ENCODE data around the gene SRGAP1. TPM values are rescaled to one million over a fixed set of nuclear protein-coding genes. Genes with fewer than 3 reads are reported as not detected.

Gene SRGAP1
- total and polyA plus RNA-seq, 2 of the 13 experiments (the other 11 are each of a cell fraction or from before 2014, with no cell fraction given), result 1.6 to 3.4 TPM

DNA sequence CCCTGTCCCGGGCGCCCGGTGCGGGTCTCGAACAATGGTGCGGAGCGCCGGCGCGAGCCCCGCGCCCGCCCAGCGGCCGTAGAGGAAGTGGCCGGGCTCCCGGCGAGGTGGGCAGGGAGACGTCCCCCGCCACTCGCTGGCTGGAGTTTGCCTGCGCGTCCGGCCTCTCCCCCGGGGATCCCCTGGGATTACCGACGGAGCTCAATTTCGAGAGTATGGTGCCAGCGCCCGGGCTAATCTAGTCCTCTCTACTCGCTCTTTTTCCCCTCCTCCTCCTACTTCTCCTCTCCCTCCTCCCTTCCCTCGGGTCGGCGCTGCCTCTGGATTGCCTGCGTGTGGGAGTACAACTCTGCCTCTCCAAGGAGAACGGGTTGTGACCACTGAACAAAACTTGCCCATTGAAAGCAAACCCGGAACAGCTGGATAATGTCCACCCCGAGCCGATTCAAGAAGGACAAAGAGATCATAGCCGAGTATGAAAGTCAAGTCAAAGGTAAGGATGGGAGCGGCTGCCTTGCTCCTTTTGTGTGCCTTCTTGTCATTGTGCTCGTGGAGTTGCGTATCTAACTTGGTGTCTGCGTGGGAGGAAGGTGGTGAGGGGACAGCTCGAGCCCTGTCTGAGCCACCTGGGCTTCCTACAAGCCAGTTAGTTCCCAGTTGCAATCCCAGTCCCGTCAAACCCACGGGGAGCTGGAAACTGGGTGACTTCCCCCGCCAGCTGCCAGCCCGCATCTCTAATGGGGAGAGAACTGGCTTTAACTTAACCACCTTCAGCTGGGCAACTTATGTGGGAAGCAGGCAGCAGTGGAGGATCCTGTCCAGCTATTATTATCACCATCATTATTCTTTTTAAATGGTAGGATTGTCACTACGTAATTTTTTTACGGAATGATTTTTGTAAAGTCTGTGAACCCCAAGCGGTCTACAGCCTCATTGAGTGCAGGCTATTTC lies at the start of gene SRGAP1 (continued):
- TF ChIP-seq, protein P1, sequence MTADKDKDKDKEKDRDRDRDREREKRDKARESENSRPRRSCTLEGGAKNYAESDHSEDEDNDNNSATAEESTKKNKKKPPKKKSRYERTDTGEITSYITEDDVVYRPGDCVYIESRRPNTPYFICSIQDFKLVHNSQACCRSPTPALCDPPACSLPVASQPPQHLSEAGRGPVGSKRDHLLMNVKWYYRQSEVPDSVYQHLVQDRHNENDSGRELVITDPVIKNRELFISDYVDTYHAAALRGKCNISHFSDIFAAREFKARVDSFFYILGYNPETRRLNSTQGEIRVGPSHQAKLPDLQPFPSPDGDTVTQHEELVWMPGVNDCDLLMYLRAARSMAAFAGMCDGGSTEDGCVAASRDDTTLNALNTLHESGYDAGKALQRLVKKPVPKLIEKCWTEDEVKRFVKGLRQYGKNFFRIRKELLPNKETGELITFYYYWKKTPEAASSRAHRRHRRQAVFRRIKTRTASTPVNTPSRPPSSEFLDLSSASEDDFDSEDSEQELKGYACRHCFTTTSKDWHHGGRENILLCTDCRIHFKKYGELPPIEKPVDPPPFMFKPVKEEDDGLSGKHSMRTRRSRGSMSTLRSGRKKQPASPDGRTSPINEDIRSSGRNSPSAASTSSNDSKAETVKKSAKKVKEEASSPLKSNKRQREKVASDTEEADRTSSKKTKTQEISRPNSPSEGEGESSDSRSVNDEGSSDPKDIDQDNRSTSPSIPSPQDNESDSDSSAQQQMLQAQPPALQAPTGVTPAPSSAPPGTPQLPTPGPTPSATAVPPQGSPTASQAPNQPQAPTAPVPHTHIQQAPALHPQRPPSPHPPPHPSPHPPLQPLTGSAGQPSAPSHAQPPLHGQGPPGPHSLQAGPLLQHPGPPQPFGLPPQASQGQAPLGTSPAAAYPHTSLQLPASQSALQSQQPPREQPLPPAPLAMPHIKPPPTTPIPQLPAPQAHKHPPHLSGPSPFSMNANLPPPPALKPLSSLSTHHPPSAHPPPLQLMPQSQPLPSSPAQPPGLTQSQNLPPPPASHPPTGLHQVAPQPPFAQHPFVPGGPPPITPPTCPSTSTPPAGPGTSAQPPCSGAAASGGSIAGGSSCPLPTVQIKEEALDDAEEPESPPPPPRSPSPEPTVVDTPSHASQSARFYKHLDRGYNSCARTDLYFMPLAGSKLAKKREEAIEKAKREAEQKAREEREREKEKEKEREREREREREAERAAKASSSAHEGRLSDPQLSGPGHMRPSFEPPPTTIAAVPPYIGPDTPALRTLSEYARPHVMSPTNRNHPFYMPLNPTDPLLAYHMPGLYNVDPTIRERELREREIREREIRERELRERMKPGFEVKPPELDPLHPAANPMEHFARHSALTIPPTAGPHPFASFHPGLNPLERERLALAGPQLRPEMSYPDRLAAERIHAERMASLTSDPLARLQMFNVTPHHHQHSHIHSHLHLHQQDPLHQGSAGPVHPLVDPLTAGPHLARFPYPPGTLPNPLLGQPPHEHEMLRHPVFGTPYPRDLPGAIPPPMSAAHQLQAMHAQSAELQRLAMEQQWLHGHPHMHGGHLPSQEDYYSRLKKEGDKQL (CRISPR knock-in tag; IDR thresholded peaks at IDR 0.05; ENCODE audit: low read depth), result no peak
- TF ChIP-seq CCDC6 (CRISPR knock-in tag; IDR thresholded peaks at IDR 0.05) (peak; percentile 6; the same call in 1 of the 2 replicates), ZNF660 (CRISPR knock-in tag; IDR thresholded peaks at IDR 0.05; ENCODE audit: borderline replicate concordance, low read depth) (no peak), MXD4 (CRISPR knock-in tag; IDR thresholded peaks at IDR 0.05) (no peak), DNMT3B (CRISPR knock-in tag; conservative IDR thresholded peaks at IDR 0.05) (no peak), ERF (CRISPR knock-in tag; IDR thresholded peaks at IDR 0.05) (0 out of 2 replicates have a peak, but pooled peaks have one; percentile 25), ZNF350 (CRISPR knock-in tag; IDR thresholded peaks at IDR 0.05; ENCODE audit: borderline replicate concordance, low read depth) (no peak; the same call in 1 of the 2 replicates), NFE2L2 (IDR thresholded peaks at IDR 0.05; ENCODE audit: low read length) (no peak), ZNF230 (CRISPR knock-in tag; IDR thresholded peaks at IDR 0.05) (no peak), ZNF235 (CRISPR knock-in tag; IDR thresholded peaks at IDR 0.05; ENCODE audit: borderline replicate concordance) (no peak)
- TF ChIP-seq, protein P2, sequence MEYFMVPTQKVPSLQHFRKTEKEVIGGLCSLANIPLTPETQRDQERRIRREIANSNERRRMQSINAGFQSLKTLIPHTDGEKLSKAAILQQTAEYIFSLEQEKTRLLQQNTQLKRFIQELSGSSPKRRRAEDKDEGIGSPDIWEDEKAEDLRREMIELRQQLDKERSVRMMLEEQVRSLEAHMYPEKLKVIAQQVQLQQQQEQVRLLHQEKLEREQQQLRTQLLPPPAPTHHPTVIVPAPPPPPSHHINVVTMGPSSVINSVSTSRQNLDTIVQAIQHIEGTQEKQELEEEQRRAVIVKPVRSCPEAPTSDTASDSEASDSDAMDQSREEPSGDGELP (IDR thresholded peaks at IDR 0.05; ENCODE audit: borderline replicate concordance, low read depth), result 0 out of 2 replicates have a peak, but pooled peaks have one; percentile 15
- TF ChIP-seq, protein P3, sequence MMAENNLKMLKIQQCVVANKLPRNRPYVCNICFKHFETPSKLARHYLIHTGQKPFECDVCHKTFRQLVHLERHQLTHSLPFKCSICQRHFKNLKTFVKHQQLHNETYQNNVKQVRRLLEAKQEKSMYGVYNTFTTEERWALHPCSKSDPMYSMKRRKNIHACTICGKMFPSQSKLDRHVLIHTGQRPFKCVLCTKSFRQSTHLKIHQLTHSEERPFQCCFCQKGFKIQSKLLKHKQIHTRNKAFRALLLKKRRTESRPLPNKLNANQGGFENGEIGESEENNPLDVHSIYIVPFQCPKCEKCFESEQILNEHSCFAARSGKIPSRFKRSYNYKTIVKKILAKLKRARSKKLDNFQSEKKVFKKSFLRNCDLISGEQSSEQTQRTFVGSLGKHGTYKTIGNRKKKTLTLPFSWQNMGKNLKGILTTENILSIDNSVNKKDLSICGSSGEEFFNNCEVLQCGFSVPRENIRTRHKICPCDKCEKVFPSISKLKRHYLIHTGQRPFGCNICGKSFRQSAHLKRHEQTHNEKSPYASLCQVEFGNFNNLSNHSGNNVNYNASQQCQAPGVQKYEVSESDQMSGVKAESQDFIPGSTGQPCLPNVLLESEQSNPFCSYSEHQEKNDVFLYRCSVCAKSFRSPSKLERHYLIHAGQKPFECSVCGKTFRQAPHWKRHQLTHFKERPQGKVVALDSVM (CRISPR knock-in tag; IDR thresholded peaks at IDR 0.05), result no peak
- TF ChIP-seq, protein P4, sequence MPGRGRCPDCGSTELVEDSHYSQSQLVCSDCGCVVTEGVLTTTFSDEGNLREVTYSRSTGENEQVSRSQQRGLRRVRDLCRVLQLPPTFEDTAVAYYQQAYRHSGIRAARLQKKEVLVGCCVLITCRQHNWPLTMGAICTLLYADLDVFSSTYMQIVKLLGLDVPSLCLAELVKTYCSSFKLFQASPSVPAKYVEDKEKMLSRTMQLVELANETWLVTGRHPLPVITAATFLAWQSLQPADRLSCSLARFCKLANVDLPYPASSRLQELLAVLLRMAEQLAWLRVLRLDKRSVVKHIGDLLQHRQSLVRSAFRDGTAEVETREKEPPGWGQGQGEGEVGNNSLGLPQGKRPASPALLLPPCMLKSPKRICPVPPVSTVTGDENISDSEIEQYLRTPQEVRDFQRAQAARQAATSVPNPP (CRISPR knock-in tag; IDR thresholded peaks at IDR 0.05), result no peak
- TF ChIP-seq, protein P5, sequence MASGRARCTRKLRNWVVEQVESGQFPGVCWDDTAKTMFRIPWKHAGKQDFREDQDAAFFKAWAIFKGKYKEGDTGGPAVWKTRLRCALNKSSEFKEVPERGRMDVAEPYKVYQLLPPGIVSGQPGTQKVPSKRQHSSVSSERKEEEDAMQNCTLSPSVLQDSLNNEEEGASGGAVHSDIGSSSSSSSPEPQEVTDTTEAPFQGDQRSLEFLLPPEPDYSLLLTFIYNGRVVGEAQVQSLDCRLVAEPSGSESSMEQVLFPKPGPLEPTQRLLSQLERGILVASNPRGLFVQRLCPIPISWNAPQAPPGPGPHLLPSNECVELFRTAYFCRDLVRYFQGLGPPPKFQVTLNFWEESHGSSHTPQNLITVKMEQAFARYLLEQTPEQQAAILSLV (CRISPR knock-in tag; IDR thresholded peaks at IDR 0.05; ENCODE audit: borderline replicate concordance), result no peak; the same call in 1 of the 2 replicates
